Stimulated activated CD8-positive, alpha-beta memory T cell treated with anti-CD3 and anti-CD28 coated beads, Interleukin-15, amount 100 ng/mL, for 1 hour (primary cell): Measurements from ENCODE around the gene PLTP.
"Not testable (repeated sequence)": the region's sequence is repeated elsewhere in the genome, so short reads cannot be mapped to it uniquely, and the experiment has no call there.

Experiments used
- DNase-seq: peaks from one replicate; pipeline ENCODE4 v3.0.0-alpha.2; 2020; ENCODE audit warnings: low read depth

Gene PLTP

DNA sequence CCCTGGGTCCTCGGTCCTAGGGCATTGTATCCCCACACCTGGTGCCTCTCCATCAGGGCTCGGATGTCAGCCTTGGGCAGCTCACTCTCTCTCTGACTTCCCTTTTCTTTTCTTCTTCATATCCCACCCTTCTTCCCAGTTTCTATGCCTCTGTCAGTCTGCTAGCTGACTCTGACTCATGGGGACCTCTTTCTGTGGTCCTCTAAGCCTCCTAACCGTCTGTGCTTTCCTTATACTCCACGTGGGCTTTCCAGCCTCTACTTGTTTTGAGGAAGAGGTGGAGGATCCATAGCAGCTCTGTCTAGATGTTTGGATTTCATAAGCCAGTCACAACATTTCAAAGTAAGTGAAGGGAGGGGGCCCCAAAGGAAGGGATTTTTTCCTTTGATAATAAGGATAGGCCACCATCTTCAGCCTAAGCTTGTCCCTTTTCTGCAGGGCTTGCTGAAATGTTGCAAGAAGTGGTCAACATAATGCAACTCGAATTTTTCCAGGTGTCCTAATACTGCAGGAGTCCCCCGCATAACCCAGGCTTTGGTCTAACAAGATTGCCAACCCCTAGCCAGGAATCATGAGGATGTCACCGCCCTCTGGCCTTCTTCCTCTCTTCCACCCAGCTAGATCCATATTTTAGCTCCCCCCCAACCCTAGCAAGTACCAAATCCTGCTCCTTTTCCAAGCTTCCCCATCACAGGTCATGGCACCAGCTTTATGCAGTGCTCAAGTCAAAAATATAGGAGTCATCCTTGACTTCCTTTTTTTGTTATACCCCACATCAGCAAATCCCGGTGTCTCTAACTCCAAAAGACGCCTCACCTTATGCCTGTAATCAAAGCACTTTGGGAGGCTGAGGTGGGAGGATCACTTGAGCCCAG lies 8.7 kb upstream of the PLTP start:
- DNase-seq = no peak

GRCh38 chr20:45919542-45920399 lies 7.8 kb upstream of the PLTP start:
- no peak for DNase-seq

GRCh38 chr20:45918779-45919537 lies 7.0 kb upstream of the PLTP start:
- no peak for DNase-seq

DNA sequence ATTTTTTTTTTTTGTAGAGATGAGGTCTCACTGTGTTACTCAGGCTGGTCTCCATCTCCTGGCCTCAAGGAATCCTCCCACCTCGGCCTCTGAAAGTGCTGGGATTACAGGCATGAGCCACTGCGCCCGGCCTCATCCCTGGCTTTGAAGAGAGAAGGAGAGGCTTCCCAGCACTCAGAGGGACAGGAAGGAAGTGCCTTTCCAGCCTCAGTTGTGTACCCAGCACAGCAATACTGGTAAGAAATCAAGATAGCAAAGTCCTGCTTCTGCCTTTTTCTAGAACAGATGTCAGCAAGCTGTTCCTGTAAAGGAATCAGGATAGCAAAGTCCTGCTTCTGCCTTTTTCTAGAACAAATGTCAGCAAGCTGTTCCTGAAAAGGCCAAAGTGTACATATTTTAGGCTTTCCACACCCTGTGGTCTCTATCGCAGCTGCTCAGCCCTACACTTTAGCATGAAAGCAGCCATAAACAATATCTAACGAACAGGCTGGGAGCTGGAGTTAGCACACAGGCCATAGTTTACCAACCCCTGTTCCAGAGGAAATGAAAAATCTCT lies 6.3 kb upstream of the PLTP start:
- DNase-seq = no peak

DNA sequence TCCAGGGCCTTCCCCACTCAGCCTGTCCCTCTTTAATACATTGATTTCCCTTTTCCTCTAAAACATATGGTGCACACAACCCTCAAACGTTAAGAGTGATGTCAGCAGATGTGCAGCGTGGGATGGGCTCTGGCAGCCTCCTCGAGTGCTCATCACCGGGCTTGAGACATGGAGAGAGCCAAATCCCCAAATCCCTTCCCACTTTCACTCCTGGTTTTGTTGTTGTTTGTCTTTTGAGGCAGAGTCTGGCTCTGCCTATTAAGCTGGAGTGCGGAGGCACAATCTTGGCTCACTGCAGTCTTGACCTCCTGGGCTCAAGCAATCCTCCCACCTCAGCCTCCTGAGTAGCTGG lies 5.8 kb upstream of the PLTP start:
- no peak for DNase-seq

DNA sequence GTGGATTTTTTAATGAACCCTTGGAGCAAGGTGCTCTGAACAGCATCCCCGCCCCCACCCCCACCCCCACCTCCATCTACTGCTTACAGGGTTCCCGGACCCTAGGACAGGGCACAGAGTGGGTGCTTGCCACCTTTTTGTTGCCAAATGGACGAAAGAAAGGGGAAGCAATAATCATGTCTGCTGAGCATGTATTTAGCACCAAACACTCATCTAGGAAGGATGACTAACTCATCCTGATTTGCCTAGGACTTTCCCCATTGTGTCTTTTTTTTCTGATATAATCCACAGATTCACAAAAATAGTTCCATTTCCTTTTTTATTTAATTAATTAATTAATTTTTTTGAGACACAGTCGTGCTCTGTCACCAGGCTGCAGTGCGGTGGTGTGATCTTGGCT lies 1.2 kb upstream of the PLTP start:
- no peak for DNase-seq

DNA sequence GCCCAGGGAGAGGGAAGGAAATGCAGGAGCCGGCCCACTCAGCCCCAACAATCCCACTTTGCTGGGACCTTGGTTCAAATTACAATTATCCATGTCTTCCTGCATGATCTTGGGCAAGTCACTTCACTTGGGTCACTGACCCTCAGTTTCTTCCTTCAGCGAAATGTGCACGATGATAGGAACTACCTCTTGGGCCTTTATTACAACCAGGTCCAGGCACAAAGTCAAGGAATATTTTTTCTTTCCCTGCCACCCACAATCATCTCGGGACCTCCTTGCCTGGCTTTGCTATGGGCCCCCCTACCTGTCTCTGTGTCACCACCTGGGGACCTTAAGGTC lies 358 bp upstream of the PLTP start:
- DNase-seq = no peak

DNA sequence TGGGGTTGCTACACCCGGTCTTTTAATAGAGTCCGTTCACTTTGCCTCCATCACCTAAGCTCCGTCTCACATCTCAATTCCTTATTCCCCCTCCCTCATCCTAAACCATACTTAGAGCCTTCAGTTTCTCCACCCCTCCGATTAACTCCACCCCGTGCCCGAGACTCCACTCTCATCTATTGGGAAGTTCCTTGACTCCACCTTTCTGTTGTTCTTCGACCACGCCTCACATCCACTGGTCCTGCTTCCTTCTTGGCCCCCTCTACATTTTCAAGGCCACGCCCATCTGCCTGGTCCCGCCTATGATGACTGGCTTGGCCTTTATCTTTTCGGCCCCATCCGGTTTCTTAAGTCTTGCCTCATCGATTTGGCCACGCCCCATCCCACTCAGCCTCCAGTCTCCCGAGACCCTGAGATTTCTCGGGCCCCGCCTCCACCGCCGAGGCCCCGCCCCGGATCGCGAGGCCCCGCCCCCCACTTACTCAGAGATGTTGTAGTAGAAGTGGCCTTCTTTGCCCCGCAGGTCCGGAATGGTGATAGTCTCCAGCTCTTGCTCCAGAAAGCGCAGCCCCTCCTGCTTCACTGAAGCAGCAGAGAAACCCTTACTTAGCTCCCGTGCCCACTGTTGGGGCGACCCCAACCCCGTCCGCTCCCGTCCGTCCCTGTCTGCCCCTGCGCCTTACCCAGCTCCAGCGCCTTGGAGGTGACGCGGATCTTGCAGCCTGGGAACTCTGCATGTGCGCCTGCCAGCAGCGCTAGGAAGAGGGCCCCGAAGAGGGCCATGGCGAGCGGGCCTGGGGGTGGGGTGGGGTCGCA lies 1.1 kb downstream of the PLTP start:
- DNase-seq = peak; percentile 78

GRCh38 chr20:45909817-45910669 lies 1.9 kb downstream of the PLTP start:
- no peak for DNase-seq

GRCh38 chr20:45909336-45909808 lies 2.6 kb downstream of the PLTP start:
- no peak for DNase-seq

DNA sequence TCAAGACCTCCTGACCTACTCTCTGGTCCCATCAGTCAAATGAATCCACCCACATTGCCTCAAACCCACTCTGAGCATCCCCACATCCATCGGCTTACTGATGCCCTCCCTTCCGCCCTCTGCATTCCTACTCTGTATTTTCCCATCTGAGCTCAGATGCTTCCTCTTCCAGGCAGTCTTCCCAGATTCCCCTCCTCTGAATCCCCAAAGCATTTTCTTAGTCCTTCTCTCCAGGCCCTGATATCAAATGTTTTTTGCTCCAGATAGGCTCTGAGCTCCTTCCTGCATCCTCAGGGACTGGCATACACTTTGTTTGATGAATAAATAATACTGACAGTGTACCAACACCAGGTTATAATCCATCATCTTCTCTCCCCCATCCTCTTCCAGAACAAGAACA lies 3.9 kb downstream of the PLTP start:
- no peak for DNase-seq

- no peak for DNase-seq
Observed at GRCh38 chr20:45907219-45907948, 4.6 kb downstream of the PLTP start.

- no peak for DNase-seq
Observed at GRCh38 chr20:45905505-45906079, 6.4 kb downstream of the PLTP start.

DNA sequence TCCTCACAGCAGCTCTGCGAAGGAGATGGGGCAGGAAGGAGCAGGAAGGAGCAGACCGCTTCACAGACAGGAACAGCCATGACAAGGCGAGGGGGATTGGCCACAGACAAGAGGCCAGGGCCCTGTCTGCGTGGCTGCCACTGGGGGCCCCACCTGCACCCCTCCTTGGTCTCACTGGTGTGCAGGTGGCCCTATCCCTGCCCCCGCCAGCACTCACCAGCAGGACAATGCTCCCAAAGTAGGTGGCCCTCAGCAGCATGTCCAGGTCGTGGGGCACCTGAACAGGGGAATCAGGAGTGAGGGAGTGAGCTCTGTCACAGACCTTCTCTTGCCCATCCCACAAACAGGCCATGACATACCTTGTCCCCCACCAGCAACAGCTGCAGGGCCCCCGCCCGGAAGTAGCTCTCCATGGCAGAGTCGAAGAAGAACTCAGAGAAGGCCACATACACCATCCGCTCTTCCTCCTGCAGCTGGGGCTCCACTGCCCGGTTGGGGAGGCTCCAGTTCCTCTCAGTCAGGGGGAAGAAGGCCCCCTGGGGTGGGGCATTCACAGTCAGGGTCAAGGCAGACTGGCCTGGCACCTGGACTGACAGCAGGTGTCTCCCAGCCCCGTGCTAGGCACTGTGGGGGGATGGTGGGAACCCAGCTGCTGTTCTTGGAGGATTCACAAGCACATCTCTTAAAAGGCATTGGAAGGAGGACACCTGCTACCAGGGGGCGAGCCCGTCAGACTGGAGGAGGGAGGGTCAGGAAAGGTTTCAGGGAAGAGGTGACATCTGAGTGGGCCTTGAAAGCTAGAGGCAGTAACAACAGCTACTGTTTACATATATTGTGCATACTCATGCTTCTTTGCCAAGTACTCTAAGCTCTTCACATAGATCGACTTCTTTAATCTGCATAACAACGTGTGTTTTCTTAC lies 7.1 kb downstream of the PLTP start:
- DNase-seq = no peak

DNA sequence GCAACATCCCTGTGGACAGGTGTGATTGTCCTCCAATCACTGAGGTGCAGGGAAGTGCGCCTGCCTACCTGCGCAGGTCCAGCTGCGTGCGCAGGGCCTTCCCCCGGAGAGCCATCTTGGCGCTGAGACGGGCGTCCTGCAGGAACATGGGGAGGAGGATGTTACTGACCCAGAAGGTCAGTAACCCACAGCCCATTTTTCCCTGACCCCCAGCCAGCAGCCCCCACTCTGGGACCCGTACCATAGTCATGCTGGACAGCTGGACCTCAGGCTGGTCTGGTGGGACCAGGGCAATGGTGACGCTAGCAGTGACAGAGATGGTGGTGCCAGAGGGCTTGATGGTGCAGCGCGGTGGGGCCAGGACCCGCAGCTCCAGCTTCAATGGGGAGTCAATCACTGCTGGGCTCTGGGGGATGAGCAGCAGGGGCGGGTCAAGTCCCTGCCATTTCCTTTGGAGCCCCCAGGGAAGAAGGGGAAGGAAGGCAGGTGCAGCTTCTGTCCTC lies 9.7 kb downstream of the PLTP start:
- no peak for DNase-seq

DNA sequence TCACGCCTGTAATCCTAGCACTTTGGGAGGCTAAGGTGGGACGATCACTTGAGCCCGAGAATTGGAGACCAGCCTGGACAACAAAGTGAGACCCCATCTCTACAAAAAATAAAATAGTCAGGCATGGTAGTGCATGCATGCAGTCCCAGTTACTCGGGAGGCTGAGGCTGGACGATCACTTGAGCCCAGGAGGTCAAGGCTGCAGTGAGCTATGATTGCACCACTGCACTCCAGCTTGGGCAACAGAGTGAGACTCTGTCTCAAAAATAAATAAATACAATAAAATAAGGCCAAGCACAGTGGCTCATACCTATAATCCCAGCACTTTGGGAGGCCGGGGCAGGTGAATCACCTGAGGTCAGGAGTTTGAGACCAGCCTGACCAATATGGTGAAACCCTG lies 10.6 kb downstream of the PLTP start:
- not testable (repeated sequence) for DNase-seq

DNA sequence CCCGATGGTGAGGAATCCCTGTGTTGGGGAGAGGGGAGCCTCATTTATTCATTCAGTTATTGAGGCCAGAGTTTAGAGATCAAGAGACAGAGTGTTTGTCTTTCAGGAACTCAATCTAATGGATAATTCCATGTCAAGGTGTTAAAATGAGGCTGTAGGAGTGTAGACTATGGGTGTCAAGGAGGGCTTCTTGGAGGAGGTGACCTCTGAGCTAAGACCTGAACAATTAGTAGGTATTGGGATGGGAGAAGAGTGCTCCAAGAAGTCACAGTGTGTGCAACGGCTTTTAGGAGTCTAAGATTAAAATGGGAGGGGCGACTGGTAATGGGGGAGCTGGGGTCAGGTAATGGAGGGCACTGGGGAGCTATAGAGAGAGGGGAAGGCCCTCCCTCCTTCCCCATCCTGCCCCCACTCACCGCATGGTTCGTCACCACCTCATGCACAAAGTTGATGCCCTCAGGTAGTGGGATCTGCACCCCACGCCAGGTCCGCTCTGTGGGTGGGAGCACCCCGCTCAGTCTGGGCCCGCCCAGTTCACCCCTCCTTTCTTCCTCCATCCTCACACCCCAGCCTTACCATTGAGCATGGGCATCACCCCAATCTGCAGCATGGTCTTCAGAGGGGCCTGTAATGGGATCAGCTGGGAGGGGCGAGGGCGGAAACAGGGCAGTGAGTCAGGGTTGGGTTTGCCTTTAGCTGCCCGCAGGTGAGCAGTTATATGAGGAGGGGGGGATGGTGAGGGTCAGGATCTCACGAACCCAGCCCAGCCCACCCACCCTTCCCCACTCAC lies 12.7 kb downstream of the PLTP start:
- DNase-seq = no peak
